Measurements from ENCODE around the gene PLA2G2E.
"Not testable (repeated sequence)": the region's sequence is repeated elsewhere in the genome, so short reads cannot be mapped to it uniquely, and the experiment has no call there.

Gene PLA2G2E

DNA sequence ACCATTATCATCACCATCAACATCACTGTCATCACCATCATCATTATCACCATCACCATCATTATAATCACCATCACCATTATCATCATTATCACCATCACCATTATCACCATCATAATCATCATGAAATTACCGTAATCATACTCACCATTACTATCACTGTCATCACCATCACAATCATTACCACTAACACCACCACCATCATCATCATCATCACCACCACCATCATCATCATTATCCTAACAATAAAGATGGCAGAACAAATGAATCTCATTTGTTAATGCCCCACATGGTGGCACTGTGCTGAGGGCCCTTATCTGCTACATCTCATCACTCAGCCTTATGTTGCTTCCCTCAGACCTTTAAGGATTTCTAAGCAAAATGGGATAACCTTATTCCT lies 9.4 kb upstream of the PLA2G2E start:
- no peaks in the 10 kb centered on the region for H3K27me3 ChIP-seq (ENCODE audit: control insufficient read depth, insufficient read depth, low read length)
- no peak overlapping the region for H3K4me3 ChIP-seq (ENCODE audit: low read depth, low read length)
- H3K27ac ChIP-seq (ENCODE audit: low read depth, low read length): no peak overlapping the region
- no peak overlapping the region for H3K9ac ChIP-seq (ENCODE audit: low read depth, low read length)
- H3K9me3 ChIP-seq (ENCODE audit: control insufficient read depth, insufficient read depth, low read length): peaks cover 32% of the 10 kb centered on the region
- no peaks in the 10 kb centered on the region for H3K36me3 ChIP-seq (ENCODE audit: control insufficient read depth, insufficient read depth, low read length)
- H3K4me1 ChIP-seq (ENCODE audit: control insufficient read depth, insufficient read depth, low read length): no peaks in the 10 kb centered on the region

DNA sequence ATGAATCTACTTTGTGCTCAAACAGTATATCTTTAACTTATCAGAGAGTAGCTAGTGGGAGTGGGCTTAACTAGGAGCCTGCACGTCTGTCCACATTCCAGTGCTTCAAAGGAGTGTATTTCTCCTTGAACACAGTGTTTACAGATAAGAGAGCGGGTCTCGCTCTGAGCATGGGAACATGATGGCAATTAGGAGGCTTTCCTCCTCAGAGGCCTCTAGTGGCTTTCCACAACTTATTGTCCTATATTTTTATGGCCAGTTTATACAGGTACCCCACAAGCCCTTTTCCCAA lies 3.7 kb upstream of the PLA2G2E start:
- H3K27me3 ChIP-seq (ENCODE audit: control insufficient read depth, insufficient read depth, low read length); H3K36me3 ChIP-seq (ENCODE audit: control insufficient read depth, insufficient read depth, low read length); H3K4me3 ChIP-seq (ENCODE audit: low read depth, low read length); H3K27ac ChIP-seq (ENCODE audit: low read depth, low read length); H3K9ac ChIP-seq (ENCODE audit: low read depth, low read length); H3K4me1 ChIP-seq (ENCODE audit: control insufficient read depth, insufficient read depth, low read length): not testable (repeated sequence)
- peaks cover 21% of the 10 kb centered on the region for H3K9me3 ChIP-seq (ENCODE audit: control insufficient read depth, insufficient read depth, low read length)

DNA sequence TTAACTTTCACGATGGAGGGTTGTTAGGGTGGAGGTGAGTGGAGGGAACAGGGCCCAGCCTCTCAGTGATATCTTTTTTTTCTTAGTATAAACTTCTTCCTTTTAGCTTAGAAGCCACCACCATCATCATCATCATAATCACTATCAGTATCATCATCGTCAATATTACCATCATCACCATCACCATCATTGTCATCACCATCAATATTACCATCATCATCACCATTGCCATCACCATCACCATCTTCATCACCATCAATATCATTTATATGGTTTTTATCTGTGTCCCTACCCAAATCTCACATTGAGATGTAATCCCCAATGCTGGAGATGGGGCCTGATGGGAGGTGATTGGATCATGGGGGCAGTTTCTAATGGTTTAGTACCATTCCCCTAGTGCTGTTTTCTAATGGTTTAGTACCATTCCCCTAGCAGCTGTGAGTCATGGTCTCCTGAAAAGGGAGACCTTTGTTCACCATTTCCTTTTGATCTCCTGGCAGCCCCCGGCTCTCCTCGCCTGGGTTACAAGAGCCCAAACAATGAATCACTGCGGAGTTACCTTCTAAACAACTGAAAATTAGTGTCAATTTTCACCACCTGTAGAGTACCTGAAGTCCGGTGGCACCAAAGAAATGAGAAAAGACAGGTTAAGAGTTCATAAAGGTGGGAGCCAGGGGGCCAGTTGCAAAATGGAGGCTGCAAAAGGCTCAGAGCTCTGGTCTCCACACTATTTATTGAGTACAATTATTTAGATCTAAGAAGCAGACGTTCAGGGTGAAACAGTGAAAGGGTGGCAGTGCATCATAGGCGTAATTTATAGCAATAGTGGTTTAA lies 3.1 kb upstream of the PLA2G2E start:
- Histone ChIP-seq H3K4me1 (ENCODE audit: control insufficient read depth, insufficient read depth, low read length) (no peaks in the 10 kb centered on the region), H3K9ac (ENCODE audit: low read depth, low read length) (no peak overlapping the region), H3K36me3 (ENCODE audit: control insufficient read depth, insufficient read depth, low read length) (no peaks in the 10 kb centered on the region), H3K4me3 (ENCODE audit: low read depth, low read length) (no peak overlapping the region), H3K9me3 (ENCODE audit: control insufficient read depth, insufficient read depth, low read length) (peaks cover 16% of the 10 kb centered on the region), H3K27ac (ENCODE audit: low read depth, low read length) (no peak overlapping the region), H3K27me3 (ENCODE audit: control insufficient read depth, insufficient read depth, low read length) (no peaks in the 10 kb centered on the region)

DNA sequence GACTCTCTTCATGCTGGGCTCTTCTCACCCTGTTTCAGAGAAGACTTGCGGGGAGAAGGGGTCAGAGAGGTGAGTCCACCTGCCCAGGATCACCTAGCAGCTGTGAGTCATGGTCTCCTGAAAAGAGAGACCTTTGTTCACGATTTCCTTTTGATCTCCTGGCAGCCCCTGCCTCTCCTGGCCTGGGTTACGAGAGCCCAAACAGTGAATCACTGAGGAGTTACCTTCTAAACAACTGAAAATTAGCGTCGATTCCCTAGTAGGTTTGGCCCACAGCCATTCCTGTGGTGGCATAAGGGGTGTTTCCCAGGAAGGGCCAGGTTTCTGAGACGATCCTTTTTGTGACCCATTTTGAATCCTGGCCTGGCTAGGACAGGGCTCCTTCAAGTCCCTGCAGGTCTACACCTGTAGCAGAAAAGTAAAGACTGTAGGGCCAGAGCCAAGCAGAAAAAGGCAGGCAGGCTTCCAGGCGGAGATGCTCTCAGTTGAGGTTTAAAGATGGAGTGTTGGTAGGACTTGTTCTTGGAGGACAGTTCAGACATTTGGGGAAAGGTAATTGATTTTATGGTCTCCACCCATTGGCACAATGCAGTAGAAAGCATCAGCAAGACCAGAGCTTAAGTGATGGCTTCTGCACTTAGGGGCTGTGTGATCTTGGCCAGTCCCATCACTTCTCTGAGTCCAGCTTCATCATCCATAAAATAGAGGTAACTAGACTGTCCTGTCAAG lies 2.1 kb upstream of the PLA2G2E start:
- Histone ChIP-seq H3K27ac (ENCODE audit: low read depth, low read length) (no peak overlapping the region), H3K9ac (ENCODE audit: low read depth, low read length) (no peak overlapping the region), H3K4me3 (ENCODE audit: low read depth, low read length) (no peak overlapping the region), H3K27me3 (ENCODE audit: control insufficient read depth, insufficient read depth, low read length) (no peaks in the 10 kb centered on the region), H3K36me3 (ENCODE audit: control insufficient read depth, insufficient read depth, low read length) (no peaks in the 10 kb centered on the region), H3K9me3 (ENCODE audit: control insufficient read depth, insufficient read depth, low read length) (0 out of 2 replicates have a peak, but pooled peaks cover 6% of the 10 kb centered on the region), H3K4me1 (ENCODE audit: control insufficient read depth, insufficient read depth, low read length) (no peaks in the 10 kb centered on the region)

DNA sequence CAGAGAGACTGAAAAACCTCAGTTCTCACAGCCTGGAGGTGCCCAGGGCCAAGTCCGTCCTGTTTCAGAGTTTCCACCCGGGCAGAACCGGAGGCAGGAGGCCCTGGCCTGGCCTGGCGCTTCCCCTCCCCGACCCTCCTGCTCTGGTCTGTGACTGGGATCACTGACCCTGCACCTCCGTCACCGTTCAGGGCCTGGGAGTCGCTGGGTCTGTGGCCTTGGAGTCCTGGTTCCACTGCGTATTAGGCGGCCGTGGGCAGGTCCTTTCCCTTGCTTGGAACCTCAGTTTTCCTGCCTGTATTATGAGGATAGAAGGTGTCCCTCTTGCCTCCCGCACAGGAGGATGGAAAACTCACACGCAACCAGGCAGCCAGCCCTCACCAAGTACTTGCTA lies 533 bp upstream of the PLA2G2E start:
- no peak overlapping the region for H3K9ac ChIP-seq (ENCODE audit: low read depth, low read length)
- no peaks in the 10 kb centered on the region for H3K4me1 ChIP-seq (ENCODE audit: control insufficient read depth, insufficient read depth, low read length)
- H3K27ac ChIP-seq (ENCODE audit: low read depth, low read length): no peak overlapping the region
- H3K4me3 ChIP-seq (ENCODE audit: low read depth, low read length): no peak overlapping the region
- no peaks in the 10 kb centered on the region for H3K9me3 ChIP-seq (ENCODE audit: control insufficient read depth, insufficient read depth, low read length)
- no peaks in the 10 kb centered on the region for H3K36me3 ChIP-seq (ENCODE audit: control insufficient read depth, insufficient read depth, low read length)
- no peaks in the 10 kb centered on the region for H3K27me3 ChIP-seq (ENCODE audit: control insufficient read depth, insufficient read depth, low read length)

DNA sequence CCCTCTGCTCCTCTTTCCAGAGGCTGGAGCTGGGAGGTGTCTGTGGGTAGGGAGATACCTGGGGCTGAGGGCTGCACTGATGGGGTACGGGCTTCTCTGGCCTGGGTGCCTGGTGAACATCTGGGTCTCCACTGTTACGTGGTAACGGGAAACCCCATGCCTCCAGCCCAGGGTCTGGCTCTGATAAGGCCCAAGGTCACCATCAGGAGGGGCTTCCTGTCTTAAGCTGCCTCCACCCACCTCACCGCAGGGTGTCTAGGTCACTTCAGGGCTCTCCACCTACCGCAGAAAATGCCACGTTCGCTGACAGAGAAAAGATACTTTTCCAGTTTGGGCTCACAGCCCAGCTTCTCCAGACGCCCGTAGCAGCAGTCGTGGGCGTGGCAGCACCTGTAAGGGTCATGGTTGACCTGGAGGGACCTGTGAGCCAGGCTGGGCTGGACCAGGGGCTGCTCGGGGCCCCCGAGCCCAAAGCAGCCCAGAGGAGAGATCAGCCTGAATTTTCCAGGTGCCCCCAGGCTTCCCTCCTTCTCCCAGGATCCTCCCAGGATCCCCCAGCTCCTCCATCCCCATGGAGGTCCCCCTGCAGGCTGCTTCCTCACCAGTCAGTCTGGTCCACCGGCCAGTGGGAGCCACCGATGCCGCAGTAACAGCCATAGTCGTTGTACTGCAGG lies 1.3 kb downstream of the PLA2G2E start:
- no peak overlapping the region for H3K9ac ChIP-seq (ENCODE audit: low read depth, low read length)
- H3K9me3 ChIP-seq (ENCODE audit: control insufficient read depth, insufficient read depth, low read length): no peaks in the 10 kb centered on the region
- no peaks in the 10 kb centered on the region for H3K27me3 ChIP-seq (ENCODE audit: control insufficient read depth, insufficient read depth, low read length)
- no peaks in the 10 kb centered on the region for H3K36me3 ChIP-seq (ENCODE audit: control insufficient read depth, insufficient read depth, low read length)
- H3K4me1 ChIP-seq (ENCODE audit: control insufficient read depth, insufficient read depth, low read length): no peaks in the 10 kb centered on the region
- H3K27ac ChIP-seq (ENCODE audit: low read depth, low read length): no peak overlapping the region
- no peak overlapping the region for H3K4me3 ChIP-seq (ENCODE audit: low read depth, low read length)

DNA sequence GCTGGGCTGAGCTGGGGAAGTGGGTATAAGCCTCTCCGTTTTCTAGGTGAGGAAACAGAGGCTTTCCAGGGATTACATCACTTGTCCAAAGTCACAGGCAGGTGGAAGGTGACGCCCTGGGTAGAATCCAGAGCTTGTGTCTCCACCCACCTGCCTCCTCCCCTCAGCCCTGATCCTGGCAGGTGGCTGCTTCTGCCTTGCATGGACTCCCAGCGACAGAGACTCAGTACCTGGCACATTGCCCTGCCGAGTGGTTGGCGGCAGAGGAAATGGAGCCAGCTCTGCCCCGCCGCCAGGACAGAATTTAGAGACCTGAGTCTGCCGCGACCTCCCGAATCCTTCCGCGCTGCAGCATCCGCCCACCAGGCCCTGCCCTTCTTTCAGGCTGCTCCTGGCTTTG lies 2.1 kb downstream of the PLA2G2E start:
- Histone ChIP-seq H3K4me3 (ENCODE audit: low read depth, low read length) (no peak overlapping the region), H3K27ac (ENCODE audit: low read depth, low read length) (no peak overlapping the region), H3K9ac (ENCODE audit: low read depth, low read length) (no peak overlapping the region), H3K27me3 (ENCODE audit: control insufficient read depth, insufficient read depth, low read length) (no peaks in the 10 kb centered on the region), H3K4me1 (ENCODE audit: control insufficient read depth, insufficient read depth, low read length) (no peaks in the 10 kb centered on the region), H3K36me3 (ENCODE audit: control insufficient read depth, insufficient read depth, low read length) (no peaks in the 10 kb centered on the region), H3K9me3 (ENCODE audit: control insufficient read depth, insufficient read depth, low read length) (no peaks in the 10 kb centered on the region)

DNA sequence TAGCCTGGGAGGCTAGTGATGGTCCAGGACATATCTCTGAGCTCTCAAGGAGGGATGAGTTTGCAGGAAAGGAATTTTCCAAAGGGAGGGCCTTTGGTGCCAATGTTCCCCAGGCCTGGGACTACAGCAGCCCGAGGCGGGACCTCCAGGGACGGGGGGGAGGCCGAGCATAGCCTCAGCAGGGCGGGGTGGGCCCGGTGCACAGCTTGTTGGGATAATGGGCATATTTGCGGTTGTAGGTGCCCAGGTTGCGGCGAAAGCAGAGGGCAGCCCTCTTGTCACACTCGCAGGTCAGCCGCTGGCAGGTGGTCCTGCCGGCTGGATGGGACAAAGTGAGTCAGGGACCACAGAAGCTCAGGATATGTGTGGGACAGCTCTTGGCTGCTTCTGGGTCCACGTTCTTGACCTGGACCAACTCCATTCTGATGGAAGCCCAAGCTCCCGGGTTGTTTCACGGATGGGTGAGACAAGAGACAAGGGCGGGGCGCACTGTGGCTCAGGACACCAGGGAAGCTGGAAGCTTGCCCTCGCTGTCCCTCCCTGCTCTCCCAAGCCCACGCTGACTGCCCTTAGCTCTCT lies 3.2 kb downstream of the PLA2G2E start:
- no peaks in the 10 kb centered on the region for H3K27me3 ChIP-seq (ENCODE audit: control insufficient read depth, insufficient read depth, low read length)
- H3K4me1 ChIP-seq (ENCODE audit: control insufficient read depth, insufficient read depth, low read length): no peaks in the 10 kb centered on the region
- H3K36me3 ChIP-seq (ENCODE audit: control insufficient read depth, insufficient read depth, low read length): no peaks in the 10 kb centered on the region
- H3K27ac ChIP-seq (ENCODE audit: low read depth, low read length): no peak overlapping the region
- H3K4me3 ChIP-seq (ENCODE audit: low read depth, low read length): no peak overlapping the region
- H3K9me3 ChIP-seq (ENCODE audit: control insufficient read depth, insufficient read depth, low read length): no peaks in the 10 kb centered on the region
- H3K9ac ChIP-seq (ENCODE audit: low read depth, low read length): no peak overlapping the region

DNA sequence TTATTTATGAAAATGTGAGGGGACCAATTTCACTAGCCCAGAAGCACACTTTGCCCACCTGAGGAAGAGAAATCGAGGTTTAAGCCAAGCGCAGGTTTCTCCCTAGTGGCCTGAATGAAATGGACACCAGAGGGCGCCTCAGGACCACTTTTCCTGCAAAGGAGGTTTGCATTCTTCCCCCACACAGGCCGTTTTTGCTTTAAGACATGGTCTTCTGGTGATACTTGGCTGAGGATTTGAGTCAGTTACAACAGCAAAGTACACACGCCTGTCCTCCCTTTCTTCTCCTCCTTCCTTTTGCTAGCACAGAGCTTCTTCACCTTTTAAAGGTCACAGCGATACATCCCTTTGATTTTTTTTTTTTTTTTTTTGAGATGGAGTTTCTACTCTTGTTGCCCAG lies 5.4 kb downstream of the PLA2G2E start:
- no peak overlapping the region for H3K4me3 ChIP-seq (ENCODE audit: low read depth, low read length)
- H3K9me3 ChIP-seq (ENCODE audit: control insufficient read depth, insufficient read depth, low read length): no peaks in the 10 kb centered on the region
- no peaks in the 10 kb centered on the region for H3K27me3 ChIP-seq (ENCODE audit: control insufficient read depth, insufficient read depth, low read length)
- H3K9ac ChIP-seq (ENCODE audit: low read depth, low read length): no peak overlapping the region
- no peak overlapping the region for H3K27ac ChIP-seq (ENCODE audit: low read depth, low read length)
- H3K36me3 ChIP-seq (ENCODE audit: control insufficient read depth, insufficient read depth, low read length): peaks cover 17% of the 10 kb centered on the region
- no peaks in the 10 kb centered on the region for H3K4me1 ChIP-seq (ENCODE audit: control insufficient read depth, insufficient read depth, low read length)

DNA sequence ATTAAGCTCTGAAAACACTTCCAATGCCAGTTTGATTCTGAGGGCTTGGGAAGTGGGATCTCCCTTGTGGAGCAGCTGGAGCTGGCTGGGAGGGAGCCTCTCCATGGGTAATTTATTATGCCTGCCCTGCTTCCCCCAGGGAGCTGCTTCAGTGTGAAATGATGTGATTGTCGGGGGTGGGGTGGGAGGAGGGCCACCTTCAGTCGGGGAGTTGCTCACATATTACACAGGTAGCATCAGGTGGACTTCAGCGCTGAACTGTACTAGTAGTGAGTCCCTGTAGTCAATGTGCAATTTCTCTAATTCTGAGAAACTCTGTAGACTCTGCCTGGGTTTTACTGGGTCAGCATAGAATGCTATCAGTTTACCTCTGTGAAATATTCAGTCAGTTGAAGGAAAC lies 12.8 kb downstream of the PLA2G2E start:
- H3K9me3 ChIP-seq (ENCODE audit: control insufficient read depth, insufficient read depth, low read length): no peaks in the 10 kb centered on the region
- no peaks in the 10 kb centered on the region for H3K27me3 ChIP-seq (ENCODE audit: control insufficient read depth, insufficient read depth, low read length)
- no peaks in the 10 kb centered on the region for H3K4me1 ChIP-seq (ENCODE audit: control insufficient read depth, insufficient read depth, low read length)
- H3K27ac ChIP-seq (ENCODE audit: low read depth, low read length): no peak overlapping the region
- H3K36me3 ChIP-seq (ENCODE audit: control insufficient read depth, insufficient read depth, low read length): peaks cover 89% of the 10 kb centered on the region
- no peak overlapping the region for H3K4me3 ChIP-seq (ENCODE audit: low read depth, low read length)
- H3K9ac ChIP-seq (ENCODE audit: low read depth, low read length): no peak overlapping the region

DNA sequence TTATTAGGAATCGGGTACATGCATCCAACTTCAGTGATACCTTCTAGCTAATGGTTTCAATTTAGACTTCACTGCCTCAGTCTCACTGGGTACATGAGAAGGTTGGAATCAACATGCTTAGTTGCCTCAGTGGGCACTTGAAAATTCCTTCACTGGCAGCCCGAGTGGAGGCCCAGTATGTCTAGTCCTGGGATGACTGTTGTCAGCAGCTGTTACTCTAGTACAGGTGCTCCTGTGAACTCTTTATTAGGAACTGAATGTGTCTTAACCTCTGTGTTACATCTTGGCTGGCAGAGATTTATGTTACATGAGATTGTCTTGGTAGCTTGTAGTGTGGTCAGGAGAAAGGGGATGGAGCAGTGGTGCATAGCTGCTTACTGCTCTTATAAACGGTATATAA lies 13.4 kb downstream of the PLA2G2E start:
- H3K27me3 ChIP-seq (ENCODE audit: control insufficient read depth, insufficient read depth, low read length): no peaks in the 10 kb centered on the region

More for the DNA sequence above, 13.4 kb downstream of the PLA2G2E start:
- Histone ChIP-seq H3K9ac (ENCODE audit: low read depth, low read length) (no peak overlapping the region), H3K36me3 (ENCODE audit: control insufficient read depth, insufficient read depth, low read length) (peaks cover 94% of the 10 kb centered on the region), H3K9me3 (ENCODE audit: control insufficient read depth, insufficient read depth, low read length) (no peaks in the 10 kb centered on the region), H3K4me3 (ENCODE audit: low read depth, low read length) (no peak overlapping the region), H3K4me1 (ENCODE audit: control insufficient read depth, insufficient read depth, low read length) (no peaks in the 10 kb centered on the region), H3K27ac (ENCODE audit: low read depth, low read length) (no peak overlapping the region)
